IMR-90 (cell line): Measurements from ENCODE around the gene FOXK2. TPM values are rescaled to one million over a fixed set of nuclear protein-coding genes. Genes with fewer than 3 reads are reported as not detected.
"Not testable (repeated sequence)": the region's sequence is repeated elsewhere in the genome, so short reads cannot be mapped to it uniquely, and the experiment has no call there.

Experiments used
- ATAC-seq: fragments of 200-7000 bp; cut with Tn5 transposase; 2 replicates; pipeline ENCODE4 v1.9.1; 2020; ENCODE audit warnings: low read depth, mild to moderate bottlenecking, moderate library complexity
- BruUV-seq: library from RNA; stranded (reverse); fragments of 400-500 nt; replicated peaks from 2 replicates; lab custom pipeline; 2021; lab: Mats Ljungman, UMichigan
- CTCF ChIA-PET: fragments of 300-600 bp; formaldehyde crosslinking; extraction: SDS; loops from one replicate; lab custom pipeline; 2021; ENCODE audit warnings: antibody characterized with exemption; lab: Yijun Ruan, JAX
- POLR2A ChIA-PET: fragments of 300-600 bp; sonication (Branson Sonifier 250); formaldehyde crosslinking; loops from one replicate; lab custom pipeline; 2022; ENCODE audit warnings: antibody characterized with exemption; ENCODE audit not compliant: unreplicated experiment; lab: Charles Lee
- DNase-seq: peaks from one replicate; pipeline ENCODE4 v3.0.0; 2013
- H2AFZ ChIP-seq: replicated peaks from 2 replicates; pipeline ENCODE3; 2013; ENCODE audit warnings: low read length, mild to moderate bottlenecking; ENCODE audit not compliant: poor library complexity
- H2AK5ac ChIP-seq: 2 replicates; pipeline ENCODE4 v1.6.1; 2013; ENCODE audit warnings: low read depth, low read length, inconsistent platforms
- H2AK9ac ChIP-seq: replicated peaks from 2 replicates; pipeline ENCODE3; 2013; ENCODE audit warnings: mild to moderate bottlenecking, low read depth, low read length, moderate library complexity; ENCODE audit not compliant: poor library complexity
- H2BK120ac ChIP-seq: 2 replicates; pipeline ENCODE4 v1.6.1; 2013; ENCODE audit warnings: low read depth, low read length, inconsistent platforms
- H2BK15ac ChIP-seq: 3 replicates; pipeline ENCODE4 v1.6.1; 2013; ENCODE audit warnings: low read depth, low read length, inconsistent platforms
- H2BK20ac ChIP-seq: 2 replicates; pipeline ENCODE4 v1.6.1; 2013; ENCODE audit warnings: low read depth, mild to moderate bottlenecking, inconsistent platforms, low read length, moderate library complexity
- H2BK5ac ChIP-seq: 2 replicates; pipeline ENCODE4 v1.6.1; 2013; ENCODE audit warnings: mild to moderate bottlenecking, low read depth, low read length, inconsistent platforms; ENCODE audit not compliant: poor library complexity, severe bottlenecking
- H3K14ac ChIP-seq: replicated peaks from 2 replicates; pipeline ENCODE4 v1.6.1; 2013; ENCODE audit warnings: low read depth, low read length, inconsistent platforms
- H3K18ac ChIP-seq: 2 replicates; pipeline ENCODE4 v1.6.1; 2013; ENCODE audit warnings: low read depth, low read length, control low read depth
- H3K23ac ChIP-seq: 2 replicates; pipeline ENCODE4 v1.6.1; 2013; ENCODE audit warnings: low read depth, low read length, inconsistent platforms
- H3K27ac ChIP-seq: 2 replicates; pipeline ENCODE4 v1.5.1; 2013; ENCODE audit warnings: mild to moderate bottlenecking, control low read depth, low read length; ENCODE audit not compliant: insufficient read depth
- H3K27me3 ChIP-seq: 2 replicates; pipeline ENCODE4 v1.6.1; 2013; ENCODE audit warnings: low read length; ENCODE audit not compliant: control insufficient read depth, insufficient read depth
- H3K36me3 ChIP-seq: 2 replicates; pipeline ENCODE4 v1.6.1; 2013; ENCODE audit warnings: low read length, mixed read lengths; ENCODE audit not compliant: control insufficient read depth, insufficient read depth
- H3K4ac ChIP-seq: 2 replicates; pipeline ENCODE4 v1.6.1; 2013; ENCODE audit warnings: low read depth, low read length, inconsistent platforms
- H3K4me1 ChIP-seq: 2 replicates; pipeline ENCODE4 v1.6.1; 2013; ENCODE audit warnings: low read length, mixed read lengths; ENCODE audit not compliant: control insufficient read depth, insufficient read depth
- H3K4me2 ChIP-seq: 2 replicates; pipeline ENCODE4 v1.6.1; 2013; ENCODE audit warnings: low read depth, mild to moderate bottlenecking, control low read depth, low read length, moderate library complexity
- H3K4me3 ChIP-seq: 2 replicates; pipeline ENCODE4 v1.5.1; 2013; ENCODE audit warnings: low read depth, mild to moderate bottlenecking, control low read depth, low read length, moderate library complexity; ENCODE audit not compliant: insufficient read depth
- H3K56ac ChIP-seq: 2 replicates; pipeline ENCODE4 v1.6.1; 2013; ENCODE audit warnings: low read length, inconsistent platforms; ENCODE audit not compliant: insufficient read depth; ENCODE audit errors: extremely low read depth
- H3K79me1 ChIP-seq, 2 experiments: 2 replicates each; pipeline ENCODE4 v1.6.1; 2013; ENCODE audit warnings: low read length in 2 of 2, inconsistent platforms in 1 of 2, low read depth in 1 of 2
- H3K9ac ChIP-seq: 2 replicates; pipeline ENCODE4 v1.6.1; 2013; ENCODE audit warnings: low read depth, low read length, control low read depth
- H3K9me1 ChIP-seq: 2 replicates; pipeline ENCODE4 v1.6.1; 2013; ENCODE audit warnings: low read length, inconsistent platforms; ENCODE audit not compliant: insufficient read depth
- H3K9me3 ChIP-seq: 2 replicates; pipeline ENCODE4 v1.6.1; 2013; ENCODE audit warnings: low read length; ENCODE audit not compliant: control insufficient read depth, insufficient read depth
- H4K20me1 ChIP-seq: 2 replicates; pipeline ENCODE4 v1.6.1; 2013; ENCODE audit warnings: low read length, inconsistent platforms; ENCODE audit not compliant: insufficient read depth
- H4K5ac ChIP-seq: 2 replicates; pipeline ENCODE4 v1.6.1; 2013; ENCODE audit warnings: mild to moderate bottlenecking, low read depth, low read length, control low read depth
- H4K8ac ChIP-seq, 2 experiments: 2 replicates each; pipeline ENCODE4 v1.6.1; 2013; ENCODE audit warnings: low read depth in 2 of 2, low read length in 2 of 2, control low read depth in 1 of 2, inconsistent platforms in 1 of 2
- H4K91ac ChIP-seq: 2 replicates; pipeline ENCODE4 v1.6.1; 2013; ENCODE audit warnings: low read depth, low read length, inconsistent platforms; ENCODE audit not compliant: insufficient read depth
- MAZ ChIP-seq: IDR thresholded peaks from 2 replicates; pipeline ENCODE4 v1.6.1; 2012; ENCODE audit warnings: low read depth, mild to moderate bottlenecking, low read length, improper control_type of control experiment, moderate library complexity, borderline replicate concordance
- RAD21 ChIP-seq: IDR thresholded peaks from 2 replicates; pipeline ENCODE4 v1.6.1; 2012; ENCODE audit warnings: low read length, improper control_type of control experiment
- WGBS, 2 experiments: methylation state at CpG; one replicate each; pipeline versions ENCODE4 v1.1.5 to v1.1.7; 2013; ENCODE audit warnings: missing lambda C conversion rate in 2 of 2; ENCODE audit not compliant: insufficient read length in 1 of 2; ENCODE audit errors: extremely low coverage in 2 of 2; 5-methylcytosine and 5-hydroxymethylcytosine counted together
- dilution Hi-C: fragments of 300-500 bp; cut with HindIII; formaldehyde crosslinking; loops from one replicate; pipeline ENCODE4 v1.14.3; 2018; ENCODE audit warnings: low sequenced_read_pairs; ENCODE audit not compliant: unreplicated experiment
- in situ Hi-C: fragments of 300-500 bp; cut with MboI; formaldehyde crosslinking; loops from 3 replicates; pipeline ENCODE4 v1.14.3; 2019; ENCODE audit warnings: low sequenced_read_pairs, inconsistent platforms, mixed read lengths
- intact Hi-C: fragments of 100-400 bp; cut with micrococcal nuclease; formaldehyde crosslinking; loops from 2 replicates; pipeline ENCODE4 v1.10.0; 2022
- polyA plus RNA-seq, 3 experiments: library from polyadenylated mRNA; depleted of rRNA; stranded (reverse); fragments of >200 nt; gene quantifications; 2 replicates each; pipeline ENCODE4 v1.2.3, GENCODE V29; 2012; ENCODE audit warnings: low replicate concordance in 1 of 3
- total RNA-seq: library from RNA; depleted of rRNA; stranded (reverse); fragments of >200 nt; gene quantifications from 2 replicates; pipeline ENCODE4 v1.2.3, GENCODE V29; 2012

FOXK2 gene
- total and polyA plus RNA-seq, 2 of the 4 experiments (the other 2 are of a cell fraction): 12.5 to 20.0 TPM

DNA sequence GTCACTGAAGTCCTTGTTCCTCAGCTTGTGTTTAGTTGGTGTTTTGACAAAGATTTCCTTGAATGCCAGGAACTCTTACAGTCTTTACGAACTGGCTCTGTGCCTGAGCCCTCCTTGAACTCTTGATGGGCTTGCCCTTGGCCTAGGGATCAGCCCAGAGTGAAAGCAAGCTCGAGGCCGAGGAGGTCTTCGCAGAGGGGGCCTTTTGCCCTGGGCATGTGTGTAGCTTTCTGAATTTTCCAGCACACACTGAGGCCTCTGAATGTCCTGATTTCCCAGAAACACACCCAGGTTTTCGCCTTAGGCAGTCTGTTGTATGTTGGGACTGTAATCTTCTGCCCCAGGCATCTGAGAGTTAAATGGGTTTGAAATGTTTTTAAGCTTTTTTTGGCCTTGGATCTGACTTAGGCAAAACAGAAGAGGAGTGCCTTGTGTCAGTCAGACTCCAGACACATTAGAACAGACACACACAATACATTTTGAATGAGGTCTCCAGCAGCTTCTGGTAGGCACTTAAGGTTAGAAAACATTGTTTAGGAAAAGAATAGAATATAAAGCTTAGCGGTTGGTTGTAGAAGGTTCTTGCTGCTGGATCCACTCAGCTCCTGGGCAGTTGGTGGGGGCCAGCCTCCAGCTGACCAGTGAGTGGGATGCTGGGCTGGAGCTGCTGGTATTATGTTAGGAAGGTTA lies 17.1 kb downstream of the FOXK2 start:
- Histone ChIP-seq H3K27me3 (no peaks in the 10 kb centered on the region), H3K56ac (peak overlapping the region; percentile 8; the same call in 1 of the 2 replicates), H3K18ac (peak overlapping the region; percentile 47), H4K91ac (peak overlapping the region; percentile 70), H3K23ac (peak overlapping the region; percentile 61), H2AK9ac (peak overlapping the region; percentile 76), H3K36me3 (no peaks in the 10 kb centered on the region), H3K27ac (peak overlapping the region; percentile 98), H2AFZ (no peak overlapping the region), H3K9me3 (no peaks in the 10 kb centered on the region), H3K4ac (peak overlapping the region; percentile 73), H2BK15ac (peak overlapping the region; percentile 16; the same call in 1 of the 3 replicates), H2BK20ac (peak overlapping the region; percentile 24), H3K14ac (peak overlapping the region; percentile 66), H3K4me1 (peaks cover 15% of the 10 kb centered on the region), H2AK5ac (peak overlapping the region; percentile 56), H3K4me3 (peak overlapping the region; percentile 5; the same call in 1 of the 2 replicates), H3K9me1 (peaks cover 26% of the 10 kb centered on the region), H4K5ac (peak overlapping the region; percentile 96), H3K9ac (peak overlapping the region; percentile 75), H2BK5ac (peak overlapping the region; percentile 88), H2BK120ac (peak overlapping the region; percentile 42), H3K79me1 (peaks cover 26 to 91% of the 10 kb centered on the region in 2 experiments), H3K4me2 (peak overlapping the region; percentile 79), H4K20me1 (peaks cover 86% of the 10 kb centered on the region), H4K8ac (peak overlapping the region; percentile 17 to 64; a peak in 3 of 4 replicates)
- no TSS peak for BruUV-seq
- ATAC-seq (peak; percentile 43), DNase-seq (no peak)
- CTCF ChIA-PET: interaction anchor here (0.6 to 1.1 kb wide), 2 partner anchors 17 to 18 kb away, joined by 3 to 4 read pairs; partner anchors contain the start of gene FOXK2
- in situ Hi-C loops (no loop called here), intact Hi-C loops (no loop called here), dilution Hi-C loops (no loop called here)
- 40% methylated on average over 1 of the region's 6 CpGs; no CpG with 5 or more reads in 1 of the 2 experiments for WGBS, 2 experiments
- POLR2A ChIA-PET: interaction anchor here (0.6 kb wide), 1 partner anchor 23 kb away, joined by 6 read pairs; no protein-coding TSS in a partner anchor
- TF ChIP-seq RAD21: no peak
- TF ChIP-seq MAZ: peak; percentile 39; the same call in 1 of the 2 replicates

DNA sequence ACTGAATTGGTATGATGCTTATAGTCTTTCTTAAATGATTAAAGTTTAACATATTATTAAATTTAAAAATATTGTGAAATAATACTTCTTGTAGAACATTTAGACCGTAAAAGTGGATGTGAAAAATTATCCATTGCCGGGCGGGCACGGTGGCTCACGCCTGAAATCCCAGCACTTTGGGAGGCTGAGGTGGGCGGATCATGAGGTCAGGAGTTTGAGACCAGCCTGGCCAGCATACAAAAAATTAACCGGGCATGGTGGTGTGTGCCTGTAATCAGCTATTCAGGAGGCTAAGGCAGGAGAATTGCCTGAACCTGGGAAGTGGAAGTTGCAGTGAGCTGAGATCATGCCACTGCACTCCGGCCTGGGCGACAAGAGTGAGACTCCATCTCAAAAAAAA lies 17.7 kb downstream of the FOXK2 start:
- H3K14ac ChIP-seq, H3K27me3 ChIP-seq, H2AFZ ChIP-seq, in situ Hi-C loops, ATAC-seq, H2BK15ac ChIP-seq, H3K9me3 ChIP-seq, intact Hi-C loops, H2AK9ac ChIP-seq, H3K36me3 ChIP-seq, H3K23ac ChIP-seq, BruUV-seq, H4K91ac ChIP-seq, H3K56ac ChIP-seq, H3K4me3 ChIP-seq, CTCF ChIA-PET, H2BK120ac ChIP-seq, H3K4ac ChIP-seq, H4K8ac ChIP-seq, H3K18ac ChIP-seq, DNase-seq, H2BK20ac ChIP-seq, dilution Hi-C loops, H2AK5ac ChIP-seq: not testable (repeated sequence)
- POLR2A ChIA-PET: interaction anchor here (0.6 kb wide), 1 partner anchor 23 kb away, joined by 6 read pairs; no protein-coding TSS in a partner anchor
- Histone ChIP-seq H3K9me1 (peaks cover 26% of the 10 kb centered on the region), H3K4me2 (peak overlapping the region; percentile 79; the same call in 1 of the 2 replicates), H4K20me1 (peaks cover 84% of the 10 kb centered on the region), H2BK5ac (peak overlapping the region; percentile 88), H4K5ac (0 out of 2 replicates have a peak overlapping the region, but pooled peaks have one; percentile 96), H3K79me1 (peaks cover 27 to 90% of the 10 kb centered on the region in 2 experiments), H3K9ac (peak overlapping the region; percentile 75; the same call in 1 of the 2 replicates), H3K4me1 (peaks cover 15% of the 10 kb centered on the region), H3K27ac (peak overlapping the region; percentile 98; the same call in 1 of the 2 replicates)
- WGBS, 2 experiments: 90% methylated on average over 2 of the region's 9 CpGs; no CpG with 5 or more reads in 1 of the 2 experiments
